HEK293 (cell line): ENCODE results near the gene ROBO1.
A peak's percentile ranks its signal among the peaks of the same experiment; 100 is the strongest.

ENCODE experiments used
- CTCF ChIA-PET: fragments of 350-600 bp; formaldehyde crosslinking; extraction: SDS; loops from one replicate; lab custom pipeline; 2021; ENCODE audit warnings: antibody characterized with exemption; lab: Yijun Ruan, JAX
- POLR2A ChIA-PET: fragments of 300-600 bp; formaldehyde crosslinking; extraction: SDS; loops from one replicate; lab custom pipeline; 2020; ENCODE audit warnings: antibody characterized with exemption, inconsistent platforms; lab: Yijun Ruan, JAX
- H3K27ac ChIP-seq: fragments of 200-500 bp; sonication (Bioruptor generic); 2 replicates; pipeline ENCODE4 v1.5.1; 2014; ENCODE audit warnings: low read depth, low read length, control low read depth, inconsistent platforms; ENCODE audit errors: extremely low read depth
- H3K36me3 ChIP-seq, 2 experiments: fragments of 200-500 bp in 1 of 2; sonication (Bioruptor generic) in 1 of 2; 1 replicate in 1 of 2; 2 replicates in 1 of 2; pipeline ENCODE4 v1.5.1; 2014 to 2017; ENCODE audit warnings: inconsistent platforms in 2 of 2, low read length in 2 of 2; ENCODE audit not compliant: control insufficient read depth in 2 of 2, insufficient read depth in 1 of 2
- H3K4me1 ChIP-seq: fragments of 200-500 bp; sonication (Bioruptor generic); 2 replicates; pipeline ENCODE4 v1.5.1; 2014; ENCODE audit warnings: mild to moderate bottlenecking, low read length, inconsistent platforms; ENCODE audit not compliant: control insufficient read depth, insufficient read depth
- H3K4me3 ChIP-seq: 2 replicates; pipeline ENCODE4 v1.5.1; 2011; ENCODE audit warnings: low read depth, mild to moderate bottlenecking, control low read depth, low read length, moderate library complexity
- H3K9me3 ChIP-seq: fragments of 200-500 bp; sonication (Bioruptor generic); 2 replicates; pipeline ENCODE4 v1.5.1; 2014; ENCODE audit warnings: low read depth, low read length, inconsistent platforms; ENCODE audit not compliant: control insufficient read depth, insufficient read depth
- BCL11A ChIP-seq: fragments of 450-650 bp; formaldehyde crosslinking; IDR thresholded peaks from 2 replicates; pipeline ENCODE4 v1.5.1; 2016; ENCODE audit warnings: low read depth, missing biosample characterization, missing genetic modification characterization
- PRDM1 ChIP-seq: fragments of 450-650 bp; formaldehyde crosslinking; IDR thresholded peaks from 2 replicates; pipeline ENCODE4; 2016; ENCODE audit warnings: missing biosample characterization, missing genetic modification characterization
- ZBTB10 ChIP-seq: fragments of 450-650 bp; formaldehyde crosslinking; IDR thresholded peaks from 2 replicates; pipeline ENCODE4 v1.5.1; 2016; ENCODE audit warnings: missing biosample characterization, missing genetic modification characterization
- ZBTB49 ChIP-seq: fragments of 450-650 bp; formaldehyde crosslinking; IDR thresholded peaks from 2 replicates; pipeline ENCODE4 v1.5.1; 2016; ENCODE audit warnings: missing biosample characterization, missing genetic modification characterization, low read depth
- ZNF148 ChIP-seq: fragments of 450-650 bp; formaldehyde crosslinking; IDR thresholded peaks from 2 replicates; pipeline ENCODE4 v1.5.0; 2017; ENCODE audit warnings: missing biosample characterization, missing genetic modification characterization, borderline replicate concordance
- ZNF16 ChIP-seq: fragments of 450-650 bp; formaldehyde crosslinking; IDR thresholded peaks from 2 replicates; pipeline ENCODE4 v1.5.1; 2016; ENCODE audit warnings: low read depth, missing biosample characterization, missing genetic modification characterization
- ZNF2 ChIP-seq: fragments of 450-650 bp; formaldehyde crosslinking; IDR thresholded peaks from 2 replicates; pipeline ENCODE4 v1.5.1; 2016; ENCODE audit warnings: missing biosample characterization, missing genetic modification characterization
- ZNF202 ChIP-seq: fragments of 450-650 bp; formaldehyde crosslinking; IDR thresholded peaks from 2 replicates; pipeline ENCODE4 v1.5.1; 2016; ENCODE audit warnings: missing biosample characterization, missing genetic modification characterization, borderline replicate concordance
- ZNF366 ChIP-seq: fragments of 450-650 bp; formaldehyde crosslinking; conservative IDR thresholded peaks from 2 replicates; pipeline ENCODE4 v1.5.1; 2016; ENCODE audit warnings: missing biosample characterization, missing genetic modification characterization
- ZNF404 ChIP-seq: fragments of 450-650 bp; formaldehyde crosslinking; IDR thresholded peaks from 2 replicates; pipeline ENCODE4 v1.5.1; 2017; ENCODE audit warnings: missing biosample characterization, missing genetic modification characterization
- ZNF48 ChIP-seq: fragments of 450-650 bp; formaldehyde crosslinking; IDR thresholded peaks from 2 replicates; pipeline ENCODE4 v1.5.1; 2016; ENCODE audit warnings: missing biosample characterization, missing genetic modification characterization
- ZNF639 ChIP-seq: fragments of 450-650 bp; formaldehyde crosslinking; IDR thresholded peaks from 2 replicates; pipeline ENCODE4 v1.5.1; 2016; ENCODE audit warnings: missing biosample characterization, missing genetic modification characterization
- ZNF704 ChIP-seq: fragments of 450-650 bp; formaldehyde crosslinking; IDR thresholded peaks from 2 replicates; pipeline ENCODE4 v1.5.1; 2016; ENCODE audit warnings: missing biosample characterization, missing genetic modification characterization

The ROBO1 gene

GRCh38 chr3:79769229-79769628 lies 1.4 kb upstream of the ROBO1 start (continued):
- TF ChIP-seq ZNF48 (tag by site-specific recombination) (no peak), ZNF366 (tag by site-specific recombination) (no peak), PRDM1 (tag by site-specific recombination) (no peak), ZNF148 (no peak), ZBTB49 (tag by site-specific recombination) (no peak)

- no peak overlapping the region for H3K27ac ChIP-seq
- no peak for TF ChIP-seq ZNF202 (tag by site-specific recombination)
- TF ChIP-seq, all 188 proteins: peak for 0
- CTCF ChIA-PET: no interaction called here
- Histone ChIP-seq H3K4me3 (peak overlapping the region; percentile 42), H3K4me1 (no peaks in the 10 kb centered on the region), H3K9me3 (no peaks in the 10 kb centered on the region), H3K36me3 (no peaks in the 10 kb centered on the region)
- POLR2A ChIA-PET: no interaction called here
Observed at GRCh38 chr3:79767194-79767904, 449 bp downstream of the ROBO1 start.

- Histone ChIP-seq H3K4me1 (no peaks in the 10 kb centered on the region), H3K27ac (no peak overlapping the region), H3K9me3 (no peaks in the 10 kb centered on the region), H3K4me3 (peak overlapping the region; percentile 42), H3K36me3 (no peaks in the 10 kb centered on the region)
- ChIA-PET CTCF (no interaction called here), POLR2A (no interaction called here)
- TF ChIP-seq ZNF404: no peak
- TF ChIP-seq ZBTB10 (tag by site-specific recombination): no peak
- no peak for TF ChIP-seq ZNF704 (tag by site-specific recombination)
- TF ChIP-seq BCL11A: no peak
- TF ChIP-seq ZNF2: no peak
- no peak for TF ChIP-seq ZNF16 (tag by site-specific recombination)
- no peak for TF ChIP-seq ZNF639 (tag by site-specific recombination)
Observed at GRCh38 chr3:79766496-79767193, 1.2 kb downstream of the ROBO1 start.
